IMR-90 (cell line): ENCODE results near the gene KCNH2. TPM values are rescaled to one million over a fixed set of nuclear protein-coding genes. Genes with fewer than 3 reads are reported as not detected.

Experiments used
- ATAC-seq: fragments of 200-7000 bp; cut with Tn5 transposase; 2 replicates; pipeline ENCODE4 v1.9.1; 2020; ENCODE audit warnings: low read depth, mild to moderate bottlenecking, moderate library complexity
- BruUV-seq: library from RNA; stranded (reverse); fragments of 400-500 nt; replicated peaks from 2 replicates; lab custom pipeline; 2021; lab: Mats Ljungman, UMichigan
- CTCF ChIA-PET: fragments of 300-600 bp; formaldehyde crosslinking; extraction: SDS; loops from one replicate; lab custom pipeline; 2021; ENCODE audit warnings: antibody characterized with exemption; lab: Yijun Ruan, JAX
- POLR2A ChIA-PET: fragments of 300-600 bp; sonication (Branson Sonifier 250); formaldehyde crosslinking; loops from one replicate; lab custom pipeline; 2022; ENCODE audit warnings: antibody characterized with exemption; ENCODE audit not compliant: unreplicated experiment; lab: Charles Lee
- DNase-seq: peaks from one replicate; pipeline ENCODE4 v3.0.0; 2013
- H2AFZ ChIP-seq: replicated peaks from 2 replicates; pipeline ENCODE3; 2013; ENCODE audit warnings: low read length, mild to moderate bottlenecking; ENCODE audit not compliant: poor library complexity
- H2AK5ac ChIP-seq: 2 replicates; pipeline ENCODE4 v1.6.1; 2013; ENCODE audit warnings: low read depth, low read length, inconsistent platforms
- H2AK9ac ChIP-seq: replicated peaks from 2 replicates; pipeline ENCODE3; 2013; ENCODE audit warnings: mild to moderate bottlenecking, low read depth, low read length, moderate library complexity; ENCODE audit not compliant: poor library complexity
- H2BK120ac ChIP-seq: 2 replicates; pipeline ENCODE4 v1.6.1; 2013; ENCODE audit warnings: low read depth, low read length, inconsistent platforms
- H2BK15ac ChIP-seq: 3 replicates; pipeline ENCODE4 v1.6.1; 2013; ENCODE audit warnings: low read depth, low read length, inconsistent platforms
- H2BK20ac ChIP-seq: 2 replicates; pipeline ENCODE4 v1.6.1; 2013; ENCODE audit warnings: low read depth, mild to moderate bottlenecking, inconsistent platforms, low read length, moderate library complexity
- H2BK5ac ChIP-seq: 2 replicates; pipeline ENCODE4 v1.6.1; 2013; ENCODE audit warnings: mild to moderate bottlenecking, low read depth, low read length, inconsistent platforms; ENCODE audit not compliant: poor library complexity, severe bottlenecking
- H3K14ac ChIP-seq: replicated peaks from 2 replicates; pipeline ENCODE4 v1.6.1; 2013; ENCODE audit warnings: low read depth, low read length, inconsistent platforms
- H3K18ac ChIP-seq: 2 replicates; pipeline ENCODE4 v1.6.1; 2013; ENCODE audit warnings: low read depth, low read length, control low read depth
- H3K23ac ChIP-seq: 2 replicates; pipeline ENCODE4 v1.6.1; 2013; ENCODE audit warnings: low read depth, low read length, inconsistent platforms
- H3K27ac ChIP-seq: 2 replicates; pipeline ENCODE4 v1.5.1; 2013; ENCODE audit warnings: mild to moderate bottlenecking, control low read depth, low read length; ENCODE audit not compliant: insufficient read depth
- H3K27me3 ChIP-seq: 2 replicates; pipeline ENCODE4 v1.6.1; 2013; ENCODE audit warnings: low read length; ENCODE audit not compliant: control insufficient read depth, insufficient read depth
- H3K36me3 ChIP-seq: 2 replicates; pipeline ENCODE4 v1.6.1; 2013; ENCODE audit warnings: low read length, mixed read lengths; ENCODE audit not compliant: control insufficient read depth, insufficient read depth
- H3K4ac ChIP-seq: 2 replicates; pipeline ENCODE4 v1.6.1; 2013; ENCODE audit warnings: low read depth, low read length, inconsistent platforms
- H3K4me1 ChIP-seq: 2 replicates; pipeline ENCODE4 v1.6.1; 2013; ENCODE audit warnings: low read length, mixed read lengths; ENCODE audit not compliant: control insufficient read depth, insufficient read depth
- H3K4me2 ChIP-seq: 2 replicates; pipeline ENCODE4 v1.6.1; 2013; ENCODE audit warnings: low read depth, mild to moderate bottlenecking, control low read depth, low read length, moderate library complexity
- H3K4me3 ChIP-seq: 2 replicates; pipeline ENCODE4 v1.5.1; 2013; ENCODE audit warnings: low read depth, mild to moderate bottlenecking, control low read depth, low read length, moderate library complexity; ENCODE audit not compliant: insufficient read depth
- H3K56ac ChIP-seq: 2 replicates; pipeline ENCODE4 v1.6.1; 2013; ENCODE audit warnings: low read length, inconsistent platforms; ENCODE audit not compliant: insufficient read depth; ENCODE audit errors: extremely low read depth
- H3K79me1 ChIP-seq, 2 experiments: 2 replicates each; pipeline ENCODE4 v1.6.1; 2013; ENCODE audit warnings: low read length in 2 of 2, inconsistent platforms in 1 of 2, low read depth in 1 of 2
- H3K9ac ChIP-seq: 2 replicates; pipeline ENCODE4 v1.6.1; 2013; ENCODE audit warnings: low read depth, low read length, control low read depth
- H3K9me1 ChIP-seq: 2 replicates; pipeline ENCODE4 v1.6.1; 2013; ENCODE audit warnings: low read length, inconsistent platforms; ENCODE audit not compliant: insufficient read depth
- H3K9me3 ChIP-seq: 2 replicates; pipeline ENCODE4 v1.6.1; 2013; ENCODE audit warnings: low read length; ENCODE audit not compliant: control insufficient read depth, insufficient read depth
- H4K20me1 ChIP-seq: 2 replicates; pipeline ENCODE4 v1.6.1; 2013; ENCODE audit warnings: low read length, inconsistent platforms; ENCODE audit not compliant: insufficient read depth
- H4K5ac ChIP-seq: 2 replicates; pipeline ENCODE4 v1.6.1; 2013; ENCODE audit warnings: mild to moderate bottlenecking, low read depth, low read length, control low read depth
- H4K8ac ChIP-seq, 2 experiments: 2 replicates each; pipeline ENCODE4 v1.6.1; 2013; ENCODE audit warnings: low read depth in 2 of 2, low read length in 2 of 2, control low read depth in 1 of 2, inconsistent platforms in 1 of 2
- H4K91ac ChIP-seq: 2 replicates; pipeline ENCODE4 v1.6.1; 2013; ENCODE audit warnings: low read depth, low read length, inconsistent platforms; ENCODE audit not compliant: insufficient read depth
- BHLHE40 ChIP-seq: fragments of 150-350 bp; IDR thresholded peaks from 2 replicates; pipeline ENCODE4 v1.6.1; 2016; ENCODE audit warnings: mild to moderate bottlenecking, low read depth, low read length
- CEBPB ChIP-seq: IDR thresholded peaks from 2 replicates; pipeline ENCODE4 v1.6.1; 2012; ENCODE audit warnings: low read depth, low read length, improper control_type of control experiment
- CHD1 ChIP-seq: IDR thresholded peaks from 2 replicates; pipeline ENCODE4 v1.6.1; 2012; ENCODE audit warnings: low read depth, low read length, improper control_type of control experiment
- FOS ChIP-seq: fragments of 150-350 bp; IDR thresholded peaks from 2 replicates; pipeline ENCODE4 v1.6.1; 2016; ENCODE audit warnings: low read depth, low read length
- MAFK ChIP-seq: IDR thresholded peaks from 2 replicates; pipeline ENCODE4 v1.6.1; 2012; ENCODE audit warnings: low read depth, low read length, improper control_type of control experiment
- MAZ ChIP-seq: IDR thresholded peaks from 2 replicates; pipeline ENCODE4 v1.6.1; 2012; ENCODE audit warnings: low read depth, mild to moderate bottlenecking, low read length, improper control_type of control experiment, moderate library complexity, borderline replicate concordance
- MXI1 ChIP-seq: IDR thresholded peaks from 2 replicates; pipeline ENCODE4 v1.6.1; 2012; ENCODE audit warnings: low read depth, mild to moderate bottlenecking, low read length, moderate library complexity, borderline replicate concordance
- NFE2L2 ChIP-seq: fragments of 150-350 bp; IDR thresholded peaks from 2 replicates; pipeline ENCODE4 v1.6.1; 2016; ENCODE audit warnings: low read depth, mild to moderate bottlenecking, low read length
- POLR2A ChIP-seq: IDR thresholded peaks from 2 replicates; pipeline ENCODE4 v1.6.1; 2012; ENCODE audit warnings: mild to moderate bottlenecking, low read depth, low read length
- RAD21 ChIP-seq: IDR thresholded peaks from 2 replicates; pipeline ENCODE4 v1.6.1; 2012; ENCODE audit warnings: low read length, improper control_type of control experiment
- RCOR1 ChIP-seq: IDR thresholded peaks from 2 replicates; pipeline ENCODE4 v1.6.1; 2012; ENCODE audit warnings: mild to moderate bottlenecking, low read length, improper control_type of control experiment; ENCODE audit not compliant: insufficient replicate concordance
- RFX5 ChIP-seq: IDR thresholded peaks from 2 replicates; pipeline ENCODE4 v1.8.0; 2012; ENCODE audit warnings: low read depth, mild to moderate bottlenecking, low read length, moderate library complexity
- SMC3 ChIP-seq: fragments of 150-350 bp; IDR thresholded peaks from 2 replicates; pipeline ENCODE4 v1.6.1; 2016; ENCODE audit warnings: low read depth, mild to moderate bottlenecking, antibody characterized with exemption, low read length, moderate library complexity
- WGBS, 2 experiments: methylation state at CpG; one replicate each; pipeline versions ENCODE4 v1.1.5 to v1.1.7; 2013; ENCODE audit warnings: missing lambda C conversion rate in 2 of 2; ENCODE audit not compliant: insufficient read length in 1 of 2; ENCODE audit errors: extremely low coverage in 2 of 2; 5-methylcytosine and 5-hydroxymethylcytosine counted together
- dilution Hi-C: fragments of 300-500 bp; cut with HindIII; formaldehyde crosslinking; loops from one replicate; pipeline ENCODE4 v1.14.3; 2018; ENCODE audit warnings: low sequenced_read_pairs; ENCODE audit not compliant: unreplicated experiment
- in situ Hi-C: fragments of 300-500 bp; cut with MboI; formaldehyde crosslinking; loops from 3 replicates; pipeline ENCODE4 v1.14.3; 2019; ENCODE audit warnings: low sequenced_read_pairs, inconsistent platforms, mixed read lengths
- intact Hi-C: fragments of 100-400 bp; cut with micrococcal nuclease; formaldehyde crosslinking; loops from 2 replicates; pipeline ENCODE4 v1.10.0; 2022
- polyA plus RNA-seq, 3 experiments: library from polyadenylated mRNA; depleted of rRNA; stranded (reverse); fragments of >200 nt; gene quantifications; 2 replicates each; pipeline ENCODE4 v1.2.3, GENCODE V29; 2012; ENCODE audit warnings: low replicate concordance in 1 of 3
- total RNA-seq: library from RNA; depleted of rRNA; stranded (reverse); fragments of >200 nt; gene quantifications from 2 replicates; pipeline ENCODE4 v1.2.3, GENCODE V29; 2012
- TF ChIP-seq, protein P1 (sequence below): conservative IDR thresholded peaks from 2 replicates; pipeline ENCODE4 v1.5.1; 2012; ENCODE audit warnings: mild to moderate bottlenecking, low read depth, low read length, improper control_type of control experiment
- TF ChIP-seq, protein P2 (sequence below): fragments of 150-350 bp; IDR thresholded peaks from 2 replicates; pipeline ENCODE4 v1.6.1; 2016; ENCODE audit warnings: low read depth, mild to moderate bottlenecking, low read length, moderate library complexity, borderline replicate concordance
- TF ChIP-seq, protein P3 (sequence below): fragments of 150-350 bp; IDR thresholded peaks from 2 replicates; pipeline ENCODE4 v1.6.1; 2017; ENCODE audit warnings: mild to moderate bottlenecking, antibody characterized with exemption, low read length, low read depth

The KCNH2 gene
- total and polyA plus RNA-seq, 2 of the 4 experiments (the other 2 are of a cell fraction) = 0.90 to 2.1 TPM

DNA sequence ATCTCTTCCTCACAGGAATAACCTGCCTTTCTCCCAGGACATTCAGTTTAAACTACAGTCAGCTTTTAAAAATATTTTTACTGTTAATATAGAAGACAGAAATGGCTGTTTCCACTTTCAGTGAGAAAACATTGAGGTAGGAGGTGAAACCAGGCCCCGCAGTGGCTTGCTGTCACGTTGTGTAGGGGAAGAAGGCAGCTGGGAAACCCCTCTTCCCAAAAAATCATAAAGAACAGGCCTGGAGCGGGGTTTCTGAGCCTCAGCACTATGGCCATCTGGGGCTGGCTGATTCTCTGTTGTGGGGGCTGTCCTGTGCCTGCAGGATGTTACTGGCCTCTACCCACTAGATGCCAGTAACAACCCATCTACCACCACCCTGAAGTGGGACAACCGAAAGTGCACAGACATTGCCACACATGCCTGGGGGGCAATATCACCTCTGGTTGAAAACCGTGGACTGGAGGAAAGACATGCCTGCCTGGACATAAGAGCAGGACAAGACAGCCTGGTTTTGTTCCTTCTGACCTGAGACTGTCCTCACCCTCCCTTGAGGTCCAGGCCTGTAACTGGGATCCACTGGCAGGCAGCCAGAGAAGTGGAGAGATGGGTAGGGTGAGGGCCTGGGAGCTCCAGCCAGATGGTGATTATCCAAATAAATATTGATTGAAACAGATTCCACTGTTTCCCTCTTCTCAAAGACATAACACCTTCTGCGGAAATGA lies 43.9 kb downstream of the KCNH2 start:
- no peak overlapping the region for H3K56ac ChIP-seq
- in situ Hi-C loops = no loop called here
- intact Hi-C loops = no loop called here
- no peaks in the 10 kb centered on the region for H3K79me1 ChIP-seq
- TF ChIP-seq CHD1 (no peak), RFX5 (no peak), MXI1 (no peak), MAFK (no peak), MAZ (no peak), BHLHE40 (no peak), NFE2L2 (no peak), SMC3 (no peak), POLR2A (no peak), RCOR1 (no peak), FOS (no peak), RAD21 (no peak), CEBPB (no peak)
- TF ChIP-seq, protein P1, sequence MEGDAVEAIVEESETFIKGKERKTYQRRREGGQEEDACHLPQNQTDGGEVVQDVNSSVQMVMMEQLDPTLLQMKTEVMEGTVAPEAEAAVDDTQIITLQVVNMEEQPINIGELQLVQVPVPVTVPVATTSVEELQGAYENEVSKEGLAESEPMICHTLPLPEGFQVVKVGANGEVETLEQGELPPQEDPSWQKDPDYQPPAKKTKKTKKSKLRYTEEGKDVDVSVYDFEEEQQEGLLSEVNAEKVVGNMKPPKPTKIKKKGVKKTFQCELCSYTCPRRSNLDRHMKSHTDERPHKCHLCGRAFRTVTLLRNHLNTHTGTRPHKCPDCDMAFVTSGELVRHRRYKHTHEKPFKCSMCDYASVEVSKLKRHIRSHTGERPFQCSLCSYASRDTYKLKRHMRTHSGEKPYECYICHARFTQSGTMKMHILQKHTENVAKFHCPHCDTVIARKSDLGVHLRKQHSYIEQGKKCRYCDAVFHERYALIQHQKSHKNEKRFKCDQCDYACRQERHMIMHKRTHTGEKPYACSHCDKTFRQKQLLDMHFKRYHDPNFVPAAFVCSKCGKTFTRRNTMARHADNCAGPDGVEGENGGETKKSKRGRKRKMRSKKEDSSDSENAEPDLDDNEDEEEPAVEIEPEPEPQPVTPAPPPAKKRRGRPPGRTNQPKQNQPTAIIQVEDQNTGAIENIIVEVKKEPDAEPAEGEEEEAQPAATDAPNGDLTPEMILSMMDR = no peak
- TF ChIP-seq, protein P2, sequence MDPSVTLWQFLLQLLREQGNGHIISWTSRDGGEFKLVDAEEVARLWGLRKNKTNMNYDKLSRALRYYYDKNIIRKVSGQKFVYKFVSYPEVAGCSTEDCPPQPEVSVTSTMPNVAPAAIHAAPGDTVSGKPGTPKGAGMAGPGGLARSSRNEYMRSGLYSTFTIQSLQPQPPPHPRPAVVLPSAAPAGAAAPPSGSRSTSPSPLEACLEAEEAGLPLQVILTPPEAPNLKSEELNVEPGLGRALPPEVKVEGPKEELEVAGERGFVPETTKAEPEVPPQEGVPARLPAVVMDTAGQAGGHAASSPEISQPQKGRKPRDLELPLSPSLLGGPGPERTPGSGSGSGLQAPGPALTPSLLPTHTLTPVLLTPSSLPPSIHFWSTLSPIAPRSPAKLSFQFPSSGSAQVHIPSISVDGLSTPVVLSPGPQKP = no peak
- TF ChIP-seq, protein P3, sequence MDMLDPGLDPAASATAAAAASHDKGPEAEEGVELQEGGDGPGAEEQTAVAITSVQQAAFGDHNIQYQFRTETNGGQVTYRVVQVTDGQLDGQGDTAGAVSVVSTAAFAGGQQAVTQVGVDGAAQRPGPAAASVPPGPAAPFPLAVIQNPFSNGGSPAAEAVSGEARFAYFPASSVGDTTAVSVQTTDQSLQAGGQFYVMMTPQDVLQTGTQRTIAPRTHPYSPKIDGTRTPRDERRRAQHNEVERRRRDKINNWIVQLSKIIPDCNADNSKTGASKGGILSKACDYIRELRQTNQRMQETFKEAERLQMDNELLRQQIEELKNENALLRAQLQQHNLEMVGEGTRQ = no peak
- H3K4me1 ChIP-seq = peaks cover 5% of the 10 kb centered on the region; the same call in 1 of the 2 replicates
- POLR2A ChIA-PET = no interaction called here
- no peak for ATAC-seq
- no peak overlapping the region for H3K14ac ChIP-seq
- no peak overlapping the region for H3K23ac ChIP-seq
- H3K9ac ChIP-seq = no peak overlapping the region
- BruUV-seq = no TSS peak
- no peak overlapping the region for H4K5ac ChIP-seq
- H3K9me1 ChIP-seq = 0 out of 2 replicates have a peak, but pooled peaks cover 3% of the 10 kb centered on the region
- H4K20me1 ChIP-seq = no peaks in the 10 kb centered on the region
- H3K4me2 ChIP-seq = no peak overlapping the region
- no peak overlapping the region for H2AK5ac ChIP-seq
- H3K27me3 ChIP-seq = peaks cover 2% of the 10 kb centered on the region; the same call in 1 of the 2 replicates
- H2BK5ac ChIP-seq = no peak overlapping the region
- no peak overlapping the region for H2BK20ac ChIP-seq
- no peak overlapping the region for H4K91ac ChIP-seq
- H2AK9ac ChIP-seq = no peak overlapping the region
- no peak overlapping the region for H3K4ac ChIP-seq
- no peak overlapping the region for H2BK15ac ChIP-seq
- no peaks in the 10 kb centered on the region for H3K9me3 ChIP-seq
- no peak overlapping the region for H3K4me3 ChIP-seq
- no peak overlapping the region for H3K27ac ChIP-seq
- H2AFZ ChIP-seq = no peak overlapping the region
- WGBS, 2 experiments = no CpG with 5 or more reads among the region's 6 CpGs
- no peak overlapping the region for H3K18ac ChIP-seq
- no peak for DNase-seq
- dilution Hi-C loops = no loop called here
- no peak overlapping the region for H4K8ac ChIP-seq
- CTCF ChIA-PET = interaction anchor here (1.0 kb wide), 1 partner anchor 14 kb away, joined by 3 read pairs; no protein-coding TSS in a partner anchor
- H2BK120ac ChIP-seq = no peak overlapping the region
- no peaks in the 10 kb centered on the region for H3K36me3 ChIP-seq
